HG02571 (cell line): Measurements from ENCODE around the gene CYP27C1.

Experiments
- ATAC-seq: cut with Tn5 transposase; IDR thresholded peaks from one replicate; pipeline ENCODE4 v1.9.1; 2021; ENCODE audit warnings: mild to moderate bottlenecking, moderate library complexity; ENCODE audit not compliant: unreplicated experiment

The CYP27C1 gene

GRCh38 chr2:127193967-127194280 lies 26.2 kb downstream of the CYP27C1 start:
- no peak for ATAC-seq

- no peak for ATAC-seq
Measured at GRCh38 chr2:127193164-127193966, 26.7 kb downstream of the CYP27C1 start.

GRCh38 chr2:127191331-127192219 lies 28.5 kb downstream of the CYP27C1 start:
- ATAC-seq, result no peak

GRCh38 chr2:127188797-127189196 lies 31.3 kb downstream of the CYP27C1 start:
- no peak for ATAC-seq

- ATAC-seq, result no peak
Measured at GRCh38 chr2:127187831-127188230, 32.3 kb downstream of the CYP27C1 start.

- ATAC-seq, result no peak
Measured at GRCh38 chr2:127187081-127187775, 32.9 kb downstream of the CYP27C1 start.

- ATAC-seq, result no peak
Measured at GRCh38 chr2:127185705-127186104, 34.4 kb downstream of the CYP27C1 start.

GRCh38 chr2:127185093-127185492 lies 35.0 kb downstream of the CYP27C1 start:
- ATAC-seq, result no peak

- ATAC-seq, result no peak
Measured at GRCh38 chr2:127183771-127184170, 36.3 kb downstream of the CYP27C1 start.

- no peak for ATAC-seq
Measured at GRCh38 chr2:127182626-127183458, 37.3 kb downstream of the CYP27C1 start.

GRCh38 chr2:127181851-127182250 lies 38.2 kb downstream of the CYP27C1 start:
- no peak for ATAC-seq

GRCh38 chr2:127179766-127180165 lies 40.3 kb downstream of the CYP27C1 start:
- no peak for ATAC-seq

GRCh38 chr2:127177617-127178263 lies 42.4 kb downstream of the CYP27C1 start:
- no peak for ATAC-seq

- no peak for ATAC-seq
Measured at GRCh38 chr2:127176371-127177311, 43.5 kb downstream of the CYP27C1 start.

- no peak for ATAC-seq
Measured at GRCh38 chr2:127175751-127176354, 44.2 kb downstream of the CYP27C1 start.

GRCh38 chr2:127175041-127175721 lies 44.9 kb downstream of the CYP27C1 start:
- no peak for ATAC-seq

GRCh38 chr2:127174640-127175039 lies 45.5 kb downstream of the CYP27C1 start:
- ATAC-seq, result no peak

- ATAC-seq, result no peak
Measured at GRCh38 chr2:127174136-127174535, 46.0 kb downstream of the CYP27C1 start.
